Right renal pelvis (tissue), 4 donors: ENCODE data around the gene FNDC4. TPM values are rescaled to one million over a fixed set of nuclear protein-coding genes. Genes with fewer than 3 reads are reported as not detected.
"Not testable (repeated sequence)": the region's sequence is repeated elsewhere in the genome, so short reads cannot be mapped to it uniquely, and the experiment has no call there.

Experiments used
- DNase-seq, 4 donors: peaks; one replicate each; pipeline ENCODE4 v3.0.0-alpha.2; 2013; ENCODE audit warnings: low read depth in 4 of 4, low spot score in 3 of 4, missing footprints in 1 of 4
- polyA plus RNA-seq, 4 donors: library from polyadenylated mRNA; unstranded; fragments of 120-200 nt; gene quantifications; one replicate each; pipeline ENCODE4 v1.2.1, GENCODE V29; 2013; ENCODE audit not compliant: insufficient read length in 4 of 4

FNDC4 gene
- polyA plus RNA-seq = 1 to 10 TPM; 7.3 to 9.1 (median 8.6) TPM

DNA sequence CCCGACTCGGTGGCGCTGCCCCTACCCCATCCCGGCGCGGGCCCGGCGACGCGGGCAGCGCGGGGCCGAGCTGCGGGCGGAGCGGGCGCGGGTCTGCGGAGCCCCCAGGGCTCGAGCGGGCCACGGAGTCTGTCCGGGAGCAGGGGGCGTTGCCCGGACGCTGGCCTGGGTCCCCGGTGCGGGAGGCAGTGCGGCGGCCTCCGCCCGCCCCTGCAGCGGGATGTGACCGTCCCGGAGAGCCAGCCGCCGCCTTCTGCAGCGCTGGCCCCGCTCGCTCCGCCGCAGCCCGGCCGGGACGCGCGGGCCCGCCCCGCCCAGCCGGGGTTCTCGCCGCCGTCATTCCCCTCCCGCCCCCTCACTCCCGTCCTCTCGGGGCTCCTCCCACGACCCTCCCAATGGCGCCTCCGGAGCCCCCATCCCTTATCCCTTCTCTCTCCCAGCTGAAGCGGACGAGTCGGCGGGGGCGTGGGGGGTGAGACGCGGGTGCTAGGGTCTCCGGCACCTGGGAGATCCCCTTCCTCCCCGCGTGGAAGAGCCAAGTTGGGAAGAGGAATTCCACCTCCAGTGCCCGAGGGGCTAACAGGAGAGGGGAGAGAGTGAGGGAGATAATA, at the start of gene FNDC4:
Gene FNDC4, minus strand, starts transcription at position 257 of the 611 bp plus-strand sequence. CDS start 521 bp downstream, outside the sequence.
- no peak for DNase-seq

GRCh38 chr2:27544143-27544821, 49.3 kb upstream of the FNDC4 start:
- no peak for DNase-seq

DNA sequence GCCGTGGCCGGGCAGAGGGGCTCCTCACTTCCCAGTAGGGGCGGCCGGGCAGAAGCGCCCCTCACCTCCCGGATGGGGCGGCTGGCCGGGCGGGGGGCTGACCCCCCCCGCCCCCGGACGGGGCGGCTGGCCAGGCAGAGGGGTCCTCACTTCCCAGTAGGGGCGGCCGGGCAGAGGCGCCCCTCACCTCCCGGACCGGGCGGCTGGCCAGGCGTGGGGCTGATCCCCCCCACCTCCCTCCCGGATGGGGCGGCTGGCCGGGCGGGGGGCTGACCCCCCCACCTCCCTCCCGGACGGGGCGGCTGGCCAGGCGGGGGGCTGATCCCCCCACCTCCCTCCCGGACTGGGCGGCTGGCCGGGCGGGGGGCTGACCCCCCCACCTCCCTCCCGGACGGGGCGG, 44.6 kb upstream of the FNDC4 start:
- not testable (repeated sequence) for DNase-seq

- DNase-seq = not testable (repeated sequence)
These were observed 43.9 kb upstream of the FNDC4 start for GRCh38 chr2:27538839-27539450.

GRCh38 chr2:27537287-27537686, 42.3 kb upstream of the FNDC4 start:
- no peak for DNase-seq

DNA sequence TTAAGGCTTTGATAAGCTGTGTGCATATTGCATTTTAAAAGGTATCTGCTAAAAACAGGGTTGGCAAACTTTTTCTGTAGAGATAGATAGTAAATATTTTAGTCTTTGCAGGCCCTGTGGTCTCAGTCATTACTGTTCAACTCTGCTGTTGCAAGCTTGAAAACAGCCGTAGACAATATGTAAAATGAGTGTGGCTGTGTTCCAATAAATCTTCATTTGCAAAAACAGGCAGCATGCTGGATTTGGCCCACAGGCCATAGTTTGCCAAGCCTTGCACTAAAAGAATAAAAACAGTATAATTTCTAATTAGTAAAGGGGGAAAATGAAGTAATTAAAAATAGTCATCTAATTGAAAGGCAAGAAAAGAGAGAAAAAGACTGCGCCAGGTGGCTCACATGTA, 37.0 kb upstream of the FNDC4 start:
- no peak for DNase-seq

DNA sequence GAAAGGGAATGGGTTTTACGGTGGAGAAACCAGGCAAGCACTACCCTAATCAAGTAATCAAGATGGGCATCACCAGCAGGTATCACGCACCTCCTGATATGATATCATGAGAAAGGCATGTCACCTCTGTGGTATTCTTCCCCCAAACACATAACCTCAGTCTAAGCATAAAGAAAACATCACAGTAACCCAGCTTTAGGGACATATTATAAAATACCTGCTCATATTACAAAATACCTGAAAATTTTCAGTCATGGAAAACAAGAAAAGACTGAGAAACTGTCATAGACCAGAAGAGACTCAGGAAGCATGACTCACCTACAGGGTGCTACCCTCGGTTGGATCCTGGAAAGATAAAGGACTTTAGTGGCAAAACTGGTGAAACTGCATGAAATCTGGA, 32.2 kb upstream of the FNDC4 start:
- no peak for DNase-seq

DNA sequence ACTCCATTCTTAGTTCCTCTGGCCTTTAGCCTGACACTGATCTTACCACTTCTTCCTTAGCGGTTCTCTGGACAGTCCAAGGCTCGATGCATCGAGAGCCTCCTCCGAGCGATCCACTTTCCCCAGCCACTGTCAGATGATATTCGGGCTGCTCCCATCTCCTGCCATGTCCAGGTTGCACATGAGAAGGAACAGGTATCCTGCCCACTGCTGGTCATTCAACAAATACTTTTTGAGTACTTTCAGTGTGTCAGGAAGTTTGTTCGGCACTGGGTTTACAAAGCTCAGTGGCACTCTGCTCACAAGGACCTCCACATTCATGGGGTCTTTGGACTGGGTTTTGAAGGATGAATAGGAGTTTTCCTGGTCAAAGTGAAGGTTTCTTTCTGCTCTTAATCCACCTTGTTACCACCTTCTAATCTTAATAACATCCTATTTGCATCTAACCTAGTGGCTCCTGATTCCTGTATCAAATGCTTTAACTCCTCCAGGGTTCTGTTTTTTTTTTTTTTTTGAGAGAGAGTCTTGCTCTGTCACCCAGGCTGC, 27.5 kb upstream of the FNDC4 start:
- no peak for DNase-seq

DNA sequence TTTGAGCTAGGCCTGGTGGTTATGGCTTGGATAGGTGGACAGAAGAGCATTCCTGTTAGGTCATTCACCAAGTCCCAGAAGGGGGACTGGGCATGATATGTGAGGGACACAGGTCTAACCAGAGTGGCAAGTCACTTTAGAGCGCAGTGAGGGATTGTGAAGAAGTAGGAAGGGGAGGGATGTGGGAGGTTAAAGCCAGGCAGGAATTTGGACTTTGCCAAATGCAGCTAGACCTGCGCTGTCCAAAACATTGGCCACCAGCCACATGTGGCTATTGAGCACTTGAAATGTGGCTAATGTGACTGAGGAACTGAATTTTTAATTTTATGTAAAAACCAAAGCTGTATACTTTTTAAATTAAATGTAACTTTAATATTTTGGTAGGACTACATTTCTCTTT, 25.3 kb upstream of the FNDC4 start:
- DNase-seq = no peak

- no peak for DNase-seq
These were observed 23.7 kb upstream of the FNDC4 start for GRCh38 chr2:27518782-27519113.

- no peak for DNase-seq
These were observed 23.2 kb upstream of the FNDC4 start for GRCh38 chr2:27518113-27518781.

DNA sequence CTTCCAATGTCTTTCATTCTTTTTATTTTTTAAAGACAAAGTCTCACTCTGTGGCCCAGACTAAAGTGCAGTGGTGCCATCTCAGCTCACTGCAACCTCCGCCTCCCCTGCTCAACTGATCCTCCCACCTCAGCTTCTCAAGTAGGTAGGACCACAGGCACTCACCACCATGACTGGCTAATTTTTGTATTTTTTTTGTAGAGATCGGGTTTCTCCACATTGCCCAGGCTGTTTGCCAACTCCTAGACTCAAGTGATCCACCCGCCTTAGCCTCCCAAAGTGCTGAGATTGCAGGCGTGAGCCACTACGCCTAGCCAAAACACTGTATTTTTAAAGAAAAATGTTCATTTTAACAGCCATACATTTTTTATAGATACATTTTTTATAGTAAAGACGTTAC, 14.3 kb upstream of the FNDC4 start:
- DNase-seq = no peak

DNA sequence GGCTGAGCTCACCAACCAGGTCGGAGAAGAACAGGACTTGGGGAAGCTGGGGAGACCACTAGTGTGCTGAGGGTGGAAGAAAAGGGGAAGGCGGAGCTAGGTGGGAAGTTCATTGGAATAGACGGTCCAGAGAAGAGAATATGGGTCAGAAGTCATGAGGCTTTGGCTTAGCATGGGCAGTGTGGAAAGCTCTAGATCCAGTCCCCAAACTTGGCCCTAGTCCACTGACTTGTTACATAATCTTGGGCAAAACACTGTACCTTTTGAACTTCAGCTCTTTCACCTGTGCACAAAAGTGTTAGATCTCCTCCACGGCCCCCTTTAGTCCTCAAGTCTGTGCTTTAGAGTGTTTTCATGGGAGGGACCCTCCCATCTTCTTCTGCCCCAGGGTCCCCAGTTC, 12.3 kb upstream of the FNDC4 start:
- no peak for DNase-seq

DNA sequence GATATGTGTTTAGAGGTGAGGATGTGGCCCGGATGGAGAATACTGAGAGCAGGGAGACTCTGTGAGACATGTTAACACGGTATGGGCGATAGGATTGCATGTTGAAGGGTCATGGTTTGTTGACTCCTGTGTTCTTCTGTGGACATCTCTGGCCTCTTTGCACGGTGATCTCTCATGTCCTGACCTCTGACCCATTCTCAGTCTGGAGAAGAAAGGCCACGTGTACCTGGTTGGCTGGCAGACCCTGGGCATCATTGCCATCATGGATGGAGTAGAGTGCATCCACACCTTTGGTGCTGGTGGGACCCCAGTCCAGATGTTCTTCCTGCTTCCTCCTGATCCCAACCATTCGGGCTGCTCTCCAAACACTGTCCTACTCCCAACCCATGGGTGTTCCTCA, 11.6 kb upstream of the FNDC4 start:
- DNase-seq = no peak

DNA sequence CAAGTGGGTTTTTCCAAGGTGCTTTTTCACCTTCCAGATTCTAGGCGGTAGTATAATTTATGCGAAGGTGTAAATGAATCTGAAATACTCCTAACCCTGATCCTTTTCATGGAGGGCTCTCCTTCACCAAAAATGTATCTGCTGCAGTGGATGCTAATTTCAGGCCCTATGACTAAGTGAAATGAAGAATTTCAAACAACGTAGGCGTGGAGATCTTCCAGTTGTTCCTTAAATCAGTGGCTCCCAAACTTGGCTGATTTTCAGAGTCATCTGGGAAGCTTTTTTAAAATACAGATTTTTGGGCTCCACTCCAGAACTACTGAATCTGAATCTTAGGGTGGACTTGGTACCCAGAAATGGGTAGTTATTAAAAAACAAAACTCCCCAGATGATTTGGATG, 7.1 kb upstream of the FNDC4 start:
- no peak for DNase-seq

DNA sequence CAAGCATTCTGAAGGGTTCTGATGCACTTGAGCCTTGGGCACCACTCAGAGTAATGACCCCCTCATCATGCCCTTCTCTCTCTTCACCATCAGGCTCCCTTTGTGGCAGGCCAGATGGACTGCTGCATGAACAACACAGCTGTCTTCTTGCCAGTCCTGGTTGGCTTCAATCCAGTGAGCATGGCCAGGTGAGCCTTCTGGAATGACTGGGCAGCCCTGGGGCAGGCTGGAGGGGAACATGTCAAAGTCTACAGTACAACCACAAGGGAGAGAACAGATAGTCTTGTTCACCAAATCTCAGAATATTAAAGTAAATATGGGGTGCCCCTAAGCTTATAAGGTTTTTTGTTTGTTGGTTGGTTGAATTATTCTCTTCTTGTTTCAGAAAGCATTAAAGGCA, 6.0 kb upstream of the FNDC4 start:
- no peak for DNase-seq

- DNase-seq = no peak
These were observed 4.0 kb upstream of the FNDC4 start for GRCh38 chr2:27498975-27499374.

GRCh38 chr2:27497288-27497627, 2.3 kb upstream of the FNDC4 start:
- DNase-seq = no peak

DNA sequence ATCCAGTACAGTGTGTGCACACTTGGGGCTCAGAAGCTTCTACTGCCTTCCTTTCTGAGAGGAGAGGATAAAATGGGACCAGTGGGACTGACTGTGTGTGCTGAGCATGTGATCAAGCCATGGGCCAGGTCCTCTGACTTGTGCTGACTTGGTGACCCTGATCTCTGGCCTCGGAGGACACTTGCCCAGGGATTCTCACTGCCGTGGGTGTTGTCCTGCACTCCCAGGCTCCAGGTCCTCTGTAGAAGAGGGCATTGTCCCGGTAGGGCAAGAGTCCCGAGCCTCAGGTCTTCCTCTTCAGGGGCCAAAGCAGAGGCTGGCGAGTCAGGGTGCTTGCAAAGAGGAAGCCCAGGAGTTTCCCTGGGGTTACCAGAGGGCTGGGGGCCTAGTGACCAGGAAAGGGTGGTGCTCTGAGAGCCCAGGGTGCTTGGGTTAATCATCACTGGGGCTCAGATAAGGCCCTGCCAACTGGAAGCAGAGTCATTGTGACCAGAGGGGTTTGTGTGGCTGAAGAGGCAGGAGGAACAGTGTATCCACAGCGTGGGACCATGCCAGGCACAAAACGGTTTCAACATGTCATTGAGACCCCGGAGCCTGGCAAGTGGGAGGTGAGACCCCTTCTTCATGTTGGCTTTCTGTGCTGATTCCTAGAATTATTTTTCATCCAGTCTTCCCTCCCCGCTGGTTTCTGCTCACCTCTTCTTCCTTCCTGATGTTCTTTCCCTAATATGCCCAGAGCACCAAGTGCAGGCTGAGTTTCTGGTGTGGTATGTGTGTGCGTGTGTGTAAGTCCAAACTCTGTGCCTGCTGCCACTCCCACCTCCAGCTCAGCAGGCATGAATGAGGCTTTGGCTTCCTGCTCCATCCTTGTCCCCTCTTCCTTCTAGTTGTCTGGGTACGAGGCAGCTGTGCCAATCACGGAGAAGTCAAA, 1.6 kb upstream of the FNDC4 start, which contains the start of gene GCKR:
Gene GCKR, plus strand, starts transcription at position 483 of the 931 bp plus-strand sequence. Its CDS starts 66 bp downstream, at position 549.
- no peak for DNase-seq

GRCh38 chr2:27495840-27496356, 898 bp upstream of the FNDC4 start:
- no peak for DNase-seq
